Lower leg skin (tissue), 3 donors: Measurements from ENCODE around the gene DUOXA2.

Experiments
- POLR2A ChIP-seq, 2 donors: fragments of 450-650 bp; IDR thresholded peaks; one replicate each; pipeline ENCODE4 v1.6.1; 2016 to 2017; ENCODE audit warnings: antibody characterized with exemption in 2 of 2, mild to moderate bottlenecking in 1 of 2, moderate library complexity in 1 of 2
- TF ChIP-seq, protein P1 (sequence below), 3 donors: fragments of 450-650 bp; IDR thresholded peaks; one replicate each; pipeline ENCODE4 v1.5.1; 2016; ENCODE audit warnings: antibody characterized with exemption in 3 of 3, mild to moderate bottlenecking in 3 of 3, moderate library complexity in 2 of 3

DNA sequence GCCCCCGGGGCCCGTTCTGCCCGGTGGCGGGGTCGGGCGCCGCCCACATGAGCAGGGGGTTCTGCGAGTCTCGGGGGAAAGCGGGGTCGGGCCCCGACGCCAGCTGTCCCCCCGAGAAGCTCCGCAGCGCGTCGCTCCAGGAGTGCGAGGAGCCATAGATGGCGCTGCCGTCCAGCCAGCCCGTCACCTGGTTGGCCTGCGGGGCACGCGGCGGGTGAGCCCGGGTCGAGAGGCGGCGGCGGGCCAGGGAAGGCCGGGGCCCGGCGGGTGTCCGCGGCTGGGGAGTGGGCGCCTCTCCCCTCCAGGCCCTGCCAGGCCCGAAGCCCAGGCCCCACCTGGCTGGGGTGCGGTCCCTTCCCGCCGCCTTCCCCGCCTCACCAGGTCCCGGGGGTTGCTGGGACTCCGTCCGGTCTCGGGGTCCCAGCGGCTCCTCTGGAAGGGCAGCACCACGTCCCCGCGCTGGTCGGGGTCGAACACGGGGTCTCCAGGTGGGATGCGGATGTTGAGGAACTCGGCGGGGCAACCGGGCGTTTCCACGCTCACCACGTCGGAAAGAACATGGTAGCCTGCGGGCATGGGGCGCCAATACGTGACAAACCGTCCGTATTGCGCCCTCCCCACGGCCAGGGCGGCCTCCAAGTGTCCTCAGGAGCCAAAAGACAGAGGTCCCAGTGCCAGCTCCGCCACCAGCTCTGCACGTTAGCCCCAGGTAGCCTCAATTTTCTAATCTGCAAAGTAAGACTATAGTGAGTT is 2.6 kb upstream of the DUOXA2 start:
- TF ChIP-seq, protein P1, sequence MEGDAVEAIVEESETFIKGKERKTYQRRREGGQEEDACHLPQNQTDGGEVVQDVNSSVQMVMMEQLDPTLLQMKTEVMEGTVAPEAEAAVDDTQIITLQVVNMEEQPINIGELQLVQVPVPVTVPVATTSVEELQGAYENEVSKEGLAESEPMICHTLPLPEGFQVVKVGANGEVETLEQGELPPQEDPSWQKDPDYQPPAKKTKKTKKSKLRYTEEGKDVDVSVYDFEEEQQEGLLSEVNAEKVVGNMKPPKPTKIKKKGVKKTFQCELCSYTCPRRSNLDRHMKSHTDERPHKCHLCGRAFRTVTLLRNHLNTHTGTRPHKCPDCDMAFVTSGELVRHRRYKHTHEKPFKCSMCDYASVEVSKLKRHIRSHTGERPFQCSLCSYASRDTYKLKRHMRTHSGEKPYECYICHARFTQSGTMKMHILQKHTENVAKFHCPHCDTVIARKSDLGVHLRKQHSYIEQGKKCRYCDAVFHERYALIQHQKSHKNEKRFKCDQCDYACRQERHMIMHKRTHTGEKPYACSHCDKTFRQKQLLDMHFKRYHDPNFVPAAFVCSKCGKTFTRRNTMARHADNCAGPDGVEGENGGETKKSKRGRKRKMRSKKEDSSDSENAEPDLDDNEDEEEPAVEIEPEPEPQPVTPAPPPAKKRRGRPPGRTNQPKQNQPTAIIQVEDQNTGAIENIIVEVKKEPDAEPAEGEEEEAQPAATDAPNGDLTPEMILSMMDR (IDR thresholded peaks at IDR 0.05): no peak
- no peak for TF ChIP-seq POLR2A (IDR thresholded peaks at IDR 0.05)
